Keratinocyte (primary cell): ENCODE results near the gene ERBB2. TPM values are rescaled to one million over a fixed set of nuclear protein-coding genes. Genes with fewer than 3 reads are reported as not detected.
A peak's percentile ranks its signal among the peaks of the same experiment; 100 is the strongest.

ENCODE experiments used
- DNase-seq: peaks from one replicate; pipeline ENCODE4 v3.0.0-alpha.2; 2011; ENCODE audit warnings: low read depth, missing footprints, low spot score
- FAIRE-seq: peaks from 2 replicates; lab custom pipeline; 2011; peaks lifted over from hg19 to GRCh38; lab: Jason Lieb, UNC
- H2AFZ ChIP-seq: 2 replicates; pipeline ENCODE4 v1.6.0; 2012; ENCODE audit warnings: low read length, control low read depth, inconsistent platforms; ENCODE audit not compliant: control insufficient read depth
- H3K27ac ChIP-seq: 2 replicates; pipeline ENCODE4 v1.5.1; 2011; ENCODE audit warnings: low read length; ENCODE audit not compliant: control insufficient read depth, insufficient read depth
- H3K27me3 ChIP-seq: 3 replicates; pipeline ENCODE4 v1.6.0; 2011; ENCODE audit warnings: low read length; ENCODE audit not compliant: control insufficient read depth, insufficient read depth; ENCODE audit errors: extremely low read depth
- H3K36me3 ChIP-seq, 2 experiments: 2 replicates in 1 of 2; 3 replicates in 1 of 2; pipeline ENCODE4 v1.5.1; 2011; ENCODE audit warnings: low read length in 2 of 2, mild to moderate bottlenecking in 1 of 2; ENCODE audit not compliant: control insufficient read depth in 2 of 2, insufficient read depth in 2 of 2; ENCODE audit errors: extremely low read depth in 1 of 2
- H3K4me1 ChIP-seq: 3 replicates; pipeline ENCODE4 v1.5.1; 2011; ENCODE audit warnings: low read length; ENCODE audit not compliant: control insufficient read depth, insufficient read depth; ENCODE audit errors: extremely low read depth
- H3K4me2 ChIP-seq: 3 replicates; pipeline ENCODE4 v1.6.0; 2011; ENCODE audit warnings: low read depth, low read length; ENCODE audit not compliant: control insufficient read depth, insufficient read depth; ENCODE audit errors: extremely low read depth
- H3K4me3 ChIP-seq, 3 experiments: fragments of 200-600 bp in 1 of 3; sonication (generic) in 1 of 3; 2 replicates in 2 of 3; 3 replicates in 1 of 3; pipeline ENCODE4 v1.5.1; 2011 to 2016; ENCODE audit warnings: low read length in 3 of 3, mild to moderate bottlenecking in 3 of 3, control low read depth in 2 of 3, inconsistent platforms in 1 of 3, low read depth in 1 of 3, mixed read lengths in 1 of 3, mixed run types in 1 of 3, moderate library complexity in 1 of 3; ENCODE audit not compliant: control insufficient read depth in 2 of 3, insufficient read depth in 2 of 3; ENCODE audit errors: extremely low read depth in 1 of 3
- H3K79me2 ChIP-seq: 2 replicates; pipeline ENCODE4 v1.6.0; 2012; ENCODE audit warnings: low read length; ENCODE audit not compliant: control insufficient read depth, insufficient read depth
- H3K9ac ChIP-seq: 3 replicates; pipeline ENCODE4 v1.6.0; 2011; ENCODE audit warnings: low read length; ENCODE audit not compliant: control insufficient read depth, insufficient read depth; ENCODE audit errors: extremely low read depth
- H3K9me1 ChIP-seq: 3 replicates; pipeline ENCODE4 v1.6.0; 2011; ENCODE audit warnings: low read length; ENCODE audit not compliant: control insufficient read depth, insufficient read depth; ENCODE audit errors: extremely low read depth
- H3K9me3 ChIP-seq: 2 replicates; pipeline ENCODE4 v1.5.1; 2012; ENCODE audit warnings: low read depth, low read length; ENCODE audit not compliant: control insufficient read depth
- H4K20me1 ChIP-seq: 3 replicates; pipeline ENCODE4 v1.6.0; 2011; ENCODE audit warnings: low read length; ENCODE audit not compliant: control insufficient read depth, insufficient read depth; ENCODE audit errors: extremely low read depth
- CTCF ChIP-seq, 3 experiments: IDR thresholded peaks in 1 of 3; conservative IDR thresholded peaks in 1 of 3; optimal IDR thresholded peaks in 1 of 3; 2 replicates in 2 of 3; 3 replicates in 1 of 3; pipeline versions ENCODE3 to v1.5.1; 2011; ENCODE audit warnings: low read length in 3 of 3, mild to moderate bottlenecking in 3 of 3, moderate library complexity in 2 of 3, control low read depth in 1 of 3, inconsistent platforms in 1 of 3; ENCODE audit not compliant: insufficient read depth in 2 of 3; ENCODE audit errors: extremely low read depth in 1 of 3
- EZH2 ChIP-seq: IDR thresholded peaks from one replicate; pipeline ENCODE4 v1.6.1; 2012; ENCODE audit warnings: inconsistent platforms, mild to moderate bottlenecking, low read length, moderate library complexity
- dilution Hi-C: fragments of 300-500 bp; cut with MboI; formaldehyde crosslinking; loops from one replicate; pipeline ENCODE4 v1.7.0; 2020; ENCODE audit warnings: low sequenced_read_pairs; ENCODE audit not compliant: extremely low pct_ligation_motif_present
- polyA plus RNA-seq, 5 experiments: library from polyadenylated mRNA; depleted of rRNA in 3 of 5; stranded (reverse) in 3 of 5; stranded (forward) in 1 of 5; unstranded in 1 of 5; fragments of >200 nt; gene quantifications; 1 replicate in 1 of 5; 2 replicates in 3 of 5; 3 replicates in 1 of 5; pipeline versions ENCODE4 v1.2.1 to v1.2.3, GENCODE V29; 2011 to 2012; ENCODE audit warnings: missing spikeins in 2 of 5, low read depth in 1 of 5, low replicate concordance in 1 of 5

The ERBB2 gene
- polyA plus RNA-seq, 1 donor (not counting 4 experiments of a cell fraction or from before 2014, with no cell fraction given): 21.4 TPM

- TF ChIP-seq EZH2: no peak
- no peak for TF ChIP-seq CTCF (optimal IDR thresholded peaks at IDR 0.05 in 1 of 3, IDR thresholded peaks at IDR 0.05 in 1 of 3, conservative IDR thresholded peaks at IDR 0.05 in 1 of 3; ENCODE audit: extremely low read depth in 1 of 3, insufficient read depth in 2 of 3, low read length in 3 of 3)
- Histone ChIP-seq H4K20me1 (no peaks in the 10 kb centered on the region), H3K79me2 (no peaks in the 10 kb centered on the region), H3K4me3 (no peak overlapping the region), H3K9ac (no peak overlapping the region), H3K4me1 (peaks cover 23% of the 10 kb centered on the region), H3K9me3 (no peaks in the 10 kb centered on the region), H3K27me3 (no peaks in the 10 kb centered on the region), H3K4me2 (no peak overlapping the region), H3K36me3 (no peaks in the 10 kb centered on the region), H3K27ac (no peak overlapping the region), H2AFZ (no peak overlapping the region), H3K9me1 (no peaks in the 10 kb centered on the region)
- no peak for DNase-seq
- FAIRE-seq: peak; percentile 29
- dilution Hi-C loops: no loop called here
These were observed 36.7 kb downstream of the ERBB2 start for GRCh38 chr17:39736319-39737165.

- Histone ChIP-seq H3K4me3 (peak overlapping the region in 2 of 3 experiments; percentile 73 to 89), H3K4me2 (peak overlapping the region; percentile 93), H3K4me1 (peaks cover 28% of the 10 kb centered on the region), H3K9me3 (no peaks in the 10 kb centered on the region), H4K20me1 (no peaks in the 10 kb centered on the region), H3K27ac (no peak overlapping the region), H3K27me3 (no peaks in the 10 kb centered on the region), H3K9ac (no peak overlapping the region), H2AFZ (no peak overlapping the region), H3K36me3 (peaks cover 0 to 2% of the 10 kb centered on the region in 2 experiments), H3K9me1 (no peaks in the 10 kb centered on the region), H3K79me2 (no peaks in the 10 kb centered on the region)
- TF ChIP-seq EZH2: no peak
- no peak for TF ChIP-seq CTCF (optimal IDR thresholded peaks at IDR 0.05 in 1 of 3, IDR thresholded peaks at IDR 0.05 in 1 of 3, conservative IDR thresholded peaks at IDR 0.05 in 1 of 3; ENCODE audit: extremely low read depth in 1 of 3, insufficient read depth in 2 of 3, low read length in 3 of 3)
- DNase-seq: no peak
- dilution Hi-C loops: no loop called here
- FAIRE-seq: no peak
These were observed 37.4 kb downstream of the ERBB2 start for GRCh38 chr17:39737206-39737759.
